Erythroblast (primary cell): Measurements from ENCODE around the gene CD300LD.

Experiments used
- GATA1 ChIP-seq: IDR thresholded peaks from 2 replicates; pipeline ENCODE4 v1.6.1; 2011; ENCODE audit warnings: low read depth, mild to moderate bottlenecking, control low read depth, low read length, moderate library complexity
- POLR2A ChIP-seq: IDR thresholded peaks from 2 replicates; pipeline ENCODE4 v1.6.1; 2011; ENCODE audit warnings: mild to moderate bottlenecking, low read length

- no peak for TF ChIP-seq POLR2A
- TF ChIP-seq GATA1, result no peak
These were observed 20.0 kb upstream of the CD300LD start for GRCh38 chr17:74612046-74612445.
